GM12878 (cell line): ENCODE data around the gene SLC38A5. TPM values are rescaled to one million over a fixed set of nuclear protein-coding genes. Genes with fewer than 3 reads are reported as not detected.

ENCODE experiments used
- ATAC-seq: fragments of 200-7000 bp; cut with Tn5 transposase; 3 replicates; pipeline ENCODE4 v1.9.1; 2020; ENCODE audit warnings: mild to moderate bottlenecking, moderate library complexity
- BruUV-seq: library from RNA; stranded (reverse); fragments of 400-500 nt; replicated peaks from 2 replicates; lab custom pipeline; 2021; lab: Mats Ljungman, UMichigan
- CTCF ChIA-PET: fragments of 300-600 bp; sonication (Branson Sonifier 250); formaldehyde crosslinking; extraction: SDS; loops from one replicate; lab custom pipeline; 2021; ENCODE audit warnings: inconsistent platforms; lab: Yijun Ruan, JAX
- POLR2A ChIA-PET: fragments of 350-600 bp; formaldehyde crosslinking; extraction: SDS; loops from one replicate; lab custom pipeline; 2021; ENCODE audit warnings: inconsistent platforms; lab: Charles Lee
- RAD21 ChIA-PET: fragments of 300-600 bp; sonication (Branson Sonifier 250); formaldehyde crosslinking; loops from one replicate; lab custom pipeline; 2023; ENCODE audit warnings: antibody characterized with exemption; ENCODE audit not compliant: unreplicated experiment; lab: Charles Lee
- SMC1A ChIA-PET: fragments of 300-600 bp; sonication (Branson Sonifier 250); formaldehyde crosslinking; loops from one replicate; lab custom pipeline; 2023; ENCODE audit not compliant: unreplicated experiment, uncharacterized antibody; lab: Charles Lee
- DNase-seq: peaks from one replicate; pipeline ENCODE4 v3.0.0-alpha.2; 2011; ENCODE audit warnings: low read depth, low spot score
- FAIRE-seq: peaks from 3 replicates; lab custom pipeline; 2011; peaks lifted over from hg19 to GRCh38; lab: Jason Lieb, UNC
- H2AFZ ChIP-seq: 2 replicates; pipeline ENCODE4 v1.6.0; 2011; ENCODE audit warnings: low read depth, low read length, control low read depth; ENCODE audit not compliant: control insufficient read depth
- H3K27ac ChIP-seq: 2 replicates; pipeline ENCODE4 v1.5.1; 2011; ENCODE audit warnings: control low read depth; ENCODE audit not compliant: control insufficient read depth, insufficient read depth
- H3K27me3 ChIP-seq, 2 experiments: replicated peaks in 1 of 2; 2 replicates each; pipeline versions ENCODE4 v1.6.0 to v1.6.1; 2011; ENCODE audit warnings: low read length in 1 of 2; ENCODE audit not compliant: control insufficient read depth in 2 of 2, insufficient read depth in 2 of 2
- H3K36me3 ChIP-seq, 2 experiments: 2 replicates each; pipeline ENCODE4 v1.5.1; 2011; ENCODE audit warnings: low read length in 1 of 2; ENCODE audit not compliant: control insufficient read depth in 2 of 2, insufficient read depth in 2 of 2
- H3K4me1 ChIP-seq: 2 replicates; pipeline ENCODE4 v1.6.1; 2011; ENCODE audit warnings: mild to moderate bottlenecking, low read length, moderate library complexity, mixed read lengths; ENCODE audit not compliant: control insufficient read depth, insufficient read depth
- H3K4me2 ChIP-seq: 2 replicates; pipeline ENCODE4 v1.6.0; 2011; ENCODE audit warnings: control low read depth; ENCODE audit not compliant: control insufficient read depth, insufficient read depth
- H3K4me3 ChIP-seq: fragments of 200-600 bp; sonication (generic); 2 replicates; pipeline ENCODE4 v1.5.1; 2016
- H3K79me2 ChIP-seq: 2 replicates; pipeline ENCODE4 v1.6.0; 2011; ENCODE audit warnings: low read length; ENCODE audit not compliant: control insufficient read depth, insufficient read depth
- H3K9ac ChIP-seq: 2 replicates; pipeline ENCODE4 v1.8.0; 2011; ENCODE audit warnings: low read length, control low read depth, mixed read lengths; ENCODE audit not compliant: control insufficient read depth, insufficient read depth
- H3K9me3 ChIP-seq: replicated peaks from 3 replicates; pipeline ENCODE4 v1.5.1; 2011; ENCODE audit warnings: mild to moderate bottlenecking, low read length; ENCODE audit not compliant: control insufficient read depth, insufficient read depth
- H4K20me1 ChIP-seq: 2 replicates; pipeline ENCODE4 v1.6.0; 2011; ENCODE audit not compliant: control insufficient read depth, insufficient read depth
- E2F4 ChIP-seq: IDR thresholded peaks from 2 replicates; pipeline ENCODE4 v1.6.1; 2012; ENCODE audit warnings: low read depth, low read length, improper control_type of control experiment
- SKIL ChIP-seq: fragments of 450-650 bp; IDR thresholded peaks from 2 replicates; pipeline ENCODE4 v1.6.1; 2017; ENCODE audit warnings: mild to moderate bottlenecking, low read depth, inconsistent platforms; ENCODE audit not compliant: poor library complexity, severe bottlenecking
- ZNF384 ChIP-seq: IDR thresholded peaks from 2 replicates; pipeline ENCODE4 v1.6.1; 2012; ENCODE audit warnings: low read depth, mild to moderate bottlenecking, low read length, improper control_type of control experiment, borderline replicate concordance
- whole genome bisulfite sequencing: methylation state at CpG from one replicate; pipeline ENCODE4 v1.1.6; 2016; ENCODE audit warnings: low lambda C conversion rate; ENCODE audit not compliant: insufficient replicate concordance, insufficient coverage; ENCODE audit errors: missing lambda C conversion rate; 5-methylcytosine and 5-hydroxymethylcytosine counted together
- in situ Hi-C: fragments of 300-500 bp; cut with MboI; formaldehyde crosslinking; loops from 9 replicates; pipeline ENCODE4 v1.14.3; 2018; ENCODE audit warnings: mixed read lengths
- intact Hi-C: fragments of 100-400 bp; cut with micrococcal nuclease; formaldehyde crosslinking; loops from one replicate; pipeline ENCODE4 v1.14.2; 2022; ENCODE audit not compliant: unreplicated experiment
- polyA plus RNA-seq, 11 experiments: library from polyadenylated mRNA; depleted of rRNA in 4 of 11; unstranded in 6 of 11; stranded (reverse) in 5 of 11; fragments of >200 nt; fragmentation: Nextera tagmentation in 4 of 11; fragmentation: Illumina TruSeq in 1 of 11; extraction: Ambion mirVana in 4 of 11; extraction: Trizol in 1 of 11; gene quantifications; 1 replicate in 1 of 11; 2 replicates in 10 of 11; pipeline versions ENCODE4 v1.2.1 to v1.2.3, GENCODE V29; 2011 to 2016; ENCODE audit warnings: inconsistent platforms in 2 of 11, missing spikeins in 2 of 11, low read depth in 1 of 11
- total RNA-seq, 4 experiments: library from RNA; depleted of rRNA in 3 of 4; stranded (reverse); fragments of >200 nt in 3 of 4; fragmentation: Illumina TruSeq in 1 of 4; extraction: Trizol in 1 of 4; gene quantifications; 2 replicates each; pipeline versions ENCODE4 v1.2.1 to v1.2.3, GENCODE V29; 2013 to 2021

SLC38A5 gene
- total and polyA plus RNA-seq, 10 of the 15 experiments (the other 5 are each of a cell fraction or from before 2014, with no cell fraction given): 4.2 to 108 (median 70.6) TPM

GRCh38 chrX:48459483-48459882 lies 10.6 kb downstream of the SLC38A5 start (continued):
- TF ChIP-seq E2F4: no peak
- no peak for TF ChIP-seq ZNF384

GRCh38 chrX:48458711-48459110 lies 11.3 kb downstream of the SLC38A5 start:
- H4K20me1 ChIP-seq: no peaks in the 10 kb centered on the region
- H3K4me3 ChIP-seq: no peak overlapping the region
- intact Hi-C loops: no loop called here
- SMC1A ChIA-PET: no interaction called here
- no peak overlapping the region for H3K4me2 ChIP-seq
- no peak overlapping the region for H3K27ac ChIP-seq
- RAD21 ChIA-PET: interaction anchor here (0.6 kb wide), 1 partner anchor 402 kb away, joined by 3 read pairs; no protein-coding TSS in a partner anchor
- ATAC-seq: no peak
- BruUV-seq: TSS peak; percentile 53
- H2AFZ ChIP-seq: no peak overlapping the region
- no peak for FAIRE-seq
- no peaks in the 10 kb centered on the region for H3K27me3 ChIP-seq
- H3K9ac ChIP-seq: no peak overlapping the region
- 68% methylated on average over 6 of the region's 6 CpGs for WGBS
- no peaks in the 10 kb centered on the region for H3K9me3 ChIP-seq
- H3K4me1 ChIP-seq: no peaks in the 10 kb centered on the region
- in situ Hi-C loops: no loop called here
- POLR2A ChIA-PET: no interaction called here
- H3K36me3 ChIP-seq: peaks cover 1 to 3% of the 10 kb centered on the region in 2 experiments; a peak in 3 of 4 replicates
- CTCF ChIA-PET: no interaction called here
- no peak for DNase-seq
- H3K79me2 ChIP-seq: no peaks in the 10 kb centered on the region
- no peak for TF ChIP-seq SKIL
